ENCODE results near the gene SASS6. TPM values are rescaled to one million over a fixed set of nuclear protein-coding genes. Genes with fewer than 3 reads are reported as not detected.

Gene SASS6
- total RNA-seq, 6 experiments from 2014 or later, result 0.84 to 2.4 (median 1.2) TPM

DNA sequence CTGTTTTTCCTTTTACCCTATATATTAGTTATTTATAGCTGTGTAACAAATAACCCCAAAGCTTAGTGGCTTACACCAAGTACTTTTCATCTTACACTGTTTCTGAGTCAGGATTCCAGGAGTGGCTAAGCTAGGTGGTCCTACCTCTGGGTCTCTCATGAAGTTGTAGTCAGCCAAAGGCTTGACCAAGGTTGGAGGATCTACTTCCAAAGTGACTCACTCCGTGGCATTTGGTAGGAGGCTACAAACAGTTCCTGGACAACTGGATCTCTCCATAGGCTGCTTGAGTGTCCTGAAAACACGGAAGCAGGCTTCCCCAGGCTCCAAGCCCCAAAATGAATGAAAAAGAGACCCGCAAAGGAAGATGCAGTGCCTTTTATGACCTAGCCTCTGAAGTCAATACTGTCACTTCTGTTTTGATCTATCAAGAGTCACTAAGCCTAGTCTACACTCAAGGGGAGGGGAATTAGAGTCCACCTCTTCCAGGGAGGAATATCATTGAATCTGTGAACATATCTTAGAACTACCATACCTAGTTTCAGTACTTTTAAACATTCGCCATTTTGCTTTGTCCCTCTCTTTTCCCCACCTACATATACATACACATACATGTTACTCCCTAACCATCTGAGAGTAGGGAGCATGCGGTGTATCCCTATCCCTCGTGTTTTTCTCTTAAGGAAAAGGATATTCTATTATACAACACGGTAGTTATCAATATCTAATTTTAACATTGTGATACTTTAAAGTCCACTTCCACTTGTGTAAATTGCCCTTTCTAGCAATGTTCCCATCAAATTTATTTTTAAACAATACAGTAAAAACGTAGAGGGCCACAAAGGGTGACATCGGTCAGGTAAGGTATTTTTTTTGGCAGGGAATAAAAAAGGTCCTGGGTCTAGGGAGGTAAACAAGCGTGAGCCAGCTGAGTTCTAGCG lies 95.7 kb downstream of the SASS6 start:
- H3K4me3 ChIP-seq, result peak overlapping the region; percentile 70 to 87 (median 80)
- no peak for DNase-seq
- peak overlapping the region; percentile 93 to 99 (median 96) for H3K27ac ChIP-seq
- peak; percentile 5 to 30 (median 7) for ATAC-seq
- intact Hi-C loops (cut with DNase I), result no loop called here
- no peaks in the 10 kb centered on the region for H3K27me3 ChIP-seq
- H3K9me3 ChIP-seq, result no peaks in the 10 kb centered on the region
- 13% methylated on average over 10 of the region's 11 CpGs for WGBS (ENCODE audit: insufficient coverage, low coverage, low lambda C conversion rate, missing lambda C conversion rate)
- H3K4me1 ChIP-seq, result peaks cover 0 to 10% (median 4%) of the 10 kb centered on the region in 4 donors
- H3K36me3 ChIP-seq, result no peaks in the 10 kb centered on the region
- TF ChIP-seq POLR2A (IDR thresholded peaks at IDR 0.05), result no peak
- TF ChIP-seq, protein P1, sequence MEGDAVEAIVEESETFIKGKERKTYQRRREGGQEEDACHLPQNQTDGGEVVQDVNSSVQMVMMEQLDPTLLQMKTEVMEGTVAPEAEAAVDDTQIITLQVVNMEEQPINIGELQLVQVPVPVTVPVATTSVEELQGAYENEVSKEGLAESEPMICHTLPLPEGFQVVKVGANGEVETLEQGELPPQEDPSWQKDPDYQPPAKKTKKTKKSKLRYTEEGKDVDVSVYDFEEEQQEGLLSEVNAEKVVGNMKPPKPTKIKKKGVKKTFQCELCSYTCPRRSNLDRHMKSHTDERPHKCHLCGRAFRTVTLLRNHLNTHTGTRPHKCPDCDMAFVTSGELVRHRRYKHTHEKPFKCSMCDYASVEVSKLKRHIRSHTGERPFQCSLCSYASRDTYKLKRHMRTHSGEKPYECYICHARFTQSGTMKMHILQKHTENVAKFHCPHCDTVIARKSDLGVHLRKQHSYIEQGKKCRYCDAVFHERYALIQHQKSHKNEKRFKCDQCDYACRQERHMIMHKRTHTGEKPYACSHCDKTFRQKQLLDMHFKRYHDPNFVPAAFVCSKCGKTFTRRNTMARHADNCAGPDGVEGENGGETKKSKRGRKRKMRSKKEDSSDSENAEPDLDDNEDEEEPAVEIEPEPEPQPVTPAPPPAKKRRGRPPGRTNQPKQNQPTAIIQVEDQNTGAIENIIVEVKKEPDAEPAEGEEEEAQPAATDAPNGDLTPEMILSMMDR (IDR thresholded peaks at IDR 0.05), result no peak

DNA sequence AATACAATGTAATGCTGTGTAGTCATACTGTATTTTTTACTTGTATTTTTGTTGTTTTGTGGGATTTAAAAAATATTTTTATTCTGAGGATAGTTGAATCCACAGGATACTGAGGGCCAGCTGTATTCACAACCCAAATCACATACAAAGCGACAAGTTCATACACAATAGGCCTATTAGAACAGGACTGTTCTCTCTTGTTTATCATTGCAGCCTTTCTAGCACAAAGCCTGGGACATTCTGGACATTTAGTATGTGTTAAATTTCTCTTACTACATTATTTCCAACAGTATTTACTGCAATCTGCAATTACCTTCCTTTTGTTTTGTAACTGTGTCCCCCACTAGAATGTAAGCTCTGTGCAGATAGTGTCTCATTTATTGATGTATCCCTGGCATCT lies 97.5 kb downstream of the SASS6 start:
- no peaks in the 10 kb centered on the region for H3K36me3 ChIP-seq
- no peak for ATAC-seq
- intact Hi-C loops (cut with DNase I), result no loop called here
- WGBS (ENCODE audit: insufficient coverage, low coverage, low lambda C conversion rate, missing lambda C conversion rate), result 86% methylated on average over 1 of the region's 1 CpG
- H3K9me3 ChIP-seq, result no peaks in the 10 kb centered on the region
- no peak overlapping the region for H3K27ac ChIP-seq
- peaks cover 0 to 10% (median 2%) of the 10 kb centered on the region in 4 donors for H3K4me1 ChIP-seq
- H3K27me3 ChIP-seq, result no peaks in the 10 kb centered on the region
- DNase-seq, result no peak
- TF ChIP-seq, protein P1 (IDR thresholded peaks at IDR 0.05), result no peak
- no peak for TF ChIP-seq POLR2A (IDR thresholded peaks at IDR 0.05)
- no peak overlapping the region for H3K4me3 ChIP-seq

DNA sequence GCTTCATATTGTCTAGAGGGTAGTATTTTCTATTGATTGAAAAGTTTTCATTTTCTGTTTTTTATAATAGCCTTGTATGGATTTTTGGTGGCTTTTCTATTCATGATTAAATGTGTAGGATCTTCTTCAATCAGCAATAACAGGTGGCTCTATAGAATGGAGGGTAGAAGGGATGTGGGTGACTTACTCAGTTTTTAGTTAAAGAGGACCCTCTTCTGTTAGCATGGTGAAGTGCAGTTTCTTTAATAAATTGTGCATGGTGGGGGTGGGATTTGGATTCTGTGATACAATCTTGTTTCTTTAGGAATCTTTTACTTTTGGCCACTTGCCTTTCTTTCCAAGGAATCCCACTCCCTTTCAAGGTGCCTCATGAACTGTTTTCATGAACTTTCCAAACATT lies 98.3 kb downstream of the SASS6 start:
- no peak for DNase-seq

More for the DNA sequence above, 98.3 kb downstream of the SASS6 start:
- ATAC-seq, result no peak
- H3K9me3 ChIP-seq, result no peaks in the 10 kb centered on the region
- H3K36me3 ChIP-seq, result no peaks in the 10 kb centered on the region
- H3K27ac ChIP-seq, result no peak overlapping the region
- no peak for TF ChIP-seq POLR2A (IDR thresholded peaks at IDR 0.05)
- TF ChIP-seq, protein P1 (IDR thresholded peaks at IDR 0.05), result peak in 3 of 4 donors; percentile 19 to 28 (median 21)
- H3K27me3 ChIP-seq, result no peaks in the 10 kb centered on the region
- intact Hi-C loops (cut with DNase I), result no loop called here
- no peak overlapping the region for H3K4me3 ChIP-seq
- H3K4me1 ChIP-seq, result peaks cover 0 to 5% (median 0%) of the 10 kb centered on the region in 4 donors

Small RNAs within 50 kb of the gene (small RNA-seq; reads per million reads assigned to genes)
- gene AC093019.1, result 0 reads per million in 2 experiments

Other genes starting within 250 kb of the SASS6 start
- 10 to 100 TPM; 15.5 to 29.8 (median 23.8) TPM for gene SLC35A3, start 162.9 kb downstream of the SASS6 start, total RNA-seq
- gene TRMT13, start 233 bp upstream of the SASS6 start, total RNA-seq, result 10 to 100 TPM in 1 of 6 experiments, 1 to 10 TPM in 5; 4.9 to 12.1 (median 6.9) TPM
- gene LRRC39, start 45.3 kb upstream of the SASS6 start, total RNA-seq, result under 1 TPM in 4 of 6 experiments, not detected in 2; 0.10 to 0.39 (median 0.26) TPM
- 10 to 100 TPM in 4 of 6 experiments, 1 to 10 TPM in 2; 5.1 to 32.5 (median 18.2) TPM for gene DBT, start 116.9 kb upstream of the SASS6 start, total RNA-seq
- gene RTCA, start 133.3 kb upstream of the SASS6 start, total RNA-seq, result 10 to 100 TPM; 12.5 to 20.1 (median 14.7) TPM
- gene CDC14A, start 219.6 kb upstream of the SASS6 start, total RNA-seq, result 1 to 10 TPM; 1.1 to 3.3 (median 1.6) TPM

Data from right lobe of liver (tissue), 6 donors.